Mucosa of descending colon (tissue), 3 donors: ENCODE data around the gene EFCAB12. TPM values are rescaled to one million over a fixed set of nuclear protein-coding genes. Genes with fewer than 3 reads are reported as not detected.

Experiments used
- ATAC-seq: fragments of 200-7000 bp; cut with Tn5 transposase; one replicate; pipeline ENCODE4 v1.9.1; 2020; ENCODE audit warnings: mild to moderate bottlenecking, moderate library complexity
- DNase-seq, 3 donors: peaks; one replicate each; pipeline ENCODE4 v3.0.0-alpha.2; 2020
- H3K36me3 ChIP-seq: fragments of 200-600 bp; one replicate; pipeline ENCODE4 v1.8.0; 2021; ENCODE audit warnings: low read depth, mild to moderate bottlenecking
- H3K4me1 ChIP-seq: fragments of 200-600 bp; one replicate; pipeline ENCODE4 v1.8.0; 2021; ENCODE audit warnings: low read depth, mild to moderate bottlenecking
- H3K4me3 ChIP-seq: fragments of 200-600 bp; one replicate; pipeline ENCODE4 v1.8.0; 2021; ENCODE audit warnings: mild to moderate bottlenecking
- H3K9me3 ChIP-seq: fragments of 200-600 bp; one replicate; pipeline ENCODE4 v1.8.0; 2021; ENCODE audit warnings: mild to moderate bottlenecking
- intact Hi-C, 2 donors: fragments of 100-400 bp; cut with DNase I in 1 of 2; cut with micrococcal nuclease in 1 of 2; formaldehyde crosslinking; loops; one replicate each; pipeline versions ENCODE4 v1.11.0 to v1.11.1; 2022; cut with DNase I, micrococcal nuclease
- total RNA-seq, 3 donors: library from RNA; stranded (reverse); fragmentation: NEBNext Ultra II Directional in 2 of 3; extraction: Animal tissue kit (Norgen Biotek cat#: 25700) in 2 of 3; gene quantifications; one replicate each; pipeline versions ENCODE4 v1.2.1 to v1.2.4, GENCODE V29; 2021 to 2023
- TF ChIP-seq, protein P1 (sequence below): fragments of 200-600 bp; IDR thresholded peaks from one replicate; pipeline ENCODE4 v1.8.0; 2022; ENCODE audit warnings: antibody characterized with exemption, mild to moderate bottlenecking
- donor health status: DM: no; HTN: no; CAD: no; lungs with moderate emphysema.
- donor health status: DM: no; HTN: no; CAD: no.
- donor health status: DM: no; HTN: yes; CAD: no.

The EFCAB12 gene
- total RNA-seq, 3 donors from 2014 or later = 0.38 to 0.69 (median 0.58) TPM

DNA sequence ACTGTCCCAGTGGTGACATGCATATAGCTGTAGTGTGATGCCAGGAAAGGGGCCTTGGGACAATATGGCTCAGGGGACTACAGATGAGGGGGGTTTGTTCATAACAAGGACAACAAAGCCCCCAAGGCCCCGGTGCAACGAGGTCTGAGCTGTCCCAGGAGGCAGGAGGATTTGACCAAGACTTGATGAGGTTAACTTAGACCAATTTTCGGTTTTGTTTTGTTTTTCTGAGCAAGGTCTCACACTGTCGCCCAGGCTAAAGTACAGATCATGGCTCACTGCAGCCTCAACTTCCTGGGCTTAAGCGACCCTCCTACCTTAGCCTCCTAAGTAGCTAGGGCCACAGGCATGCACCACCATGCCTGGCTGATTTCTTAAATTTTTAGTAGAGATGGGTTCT lies 23.8 kb downstream of the EFCAB12 start:
- no peak for DNase-seq
- Histone ChIP-seq H3K9me3 (no peaks in the 10 kb centered on the region), H3K4me3 (no peak overlapping the region), H3K36me3 (no peaks in the 10 kb centered on the region), H3K4me1 (no peaks in the 10 kb centered on the region)
- TF ChIP-seq, protein P1, sequence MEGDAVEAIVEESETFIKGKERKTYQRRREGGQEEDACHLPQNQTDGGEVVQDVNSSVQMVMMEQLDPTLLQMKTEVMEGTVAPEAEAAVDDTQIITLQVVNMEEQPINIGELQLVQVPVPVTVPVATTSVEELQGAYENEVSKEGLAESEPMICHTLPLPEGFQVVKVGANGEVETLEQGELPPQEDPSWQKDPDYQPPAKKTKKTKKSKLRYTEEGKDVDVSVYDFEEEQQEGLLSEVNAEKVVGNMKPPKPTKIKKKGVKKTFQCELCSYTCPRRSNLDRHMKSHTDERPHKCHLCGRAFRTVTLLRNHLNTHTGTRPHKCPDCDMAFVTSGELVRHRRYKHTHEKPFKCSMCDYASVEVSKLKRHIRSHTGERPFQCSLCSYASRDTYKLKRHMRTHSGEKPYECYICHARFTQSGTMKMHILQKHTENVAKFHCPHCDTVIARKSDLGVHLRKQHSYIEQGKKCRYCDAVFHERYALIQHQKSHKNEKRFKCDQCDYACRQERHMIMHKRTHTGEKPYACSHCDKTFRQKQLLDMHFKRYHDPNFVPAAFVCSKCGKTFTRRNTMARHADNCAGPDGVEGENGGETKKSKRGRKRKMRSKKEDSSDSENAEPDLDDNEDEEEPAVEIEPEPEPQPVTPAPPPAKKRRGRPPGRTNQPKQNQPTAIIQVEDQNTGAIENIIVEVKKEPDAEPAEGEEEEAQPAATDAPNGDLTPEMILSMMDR = no peak
- intact Hi-C loops = no loop called here
- no peak for ATAC-seq

DNA sequence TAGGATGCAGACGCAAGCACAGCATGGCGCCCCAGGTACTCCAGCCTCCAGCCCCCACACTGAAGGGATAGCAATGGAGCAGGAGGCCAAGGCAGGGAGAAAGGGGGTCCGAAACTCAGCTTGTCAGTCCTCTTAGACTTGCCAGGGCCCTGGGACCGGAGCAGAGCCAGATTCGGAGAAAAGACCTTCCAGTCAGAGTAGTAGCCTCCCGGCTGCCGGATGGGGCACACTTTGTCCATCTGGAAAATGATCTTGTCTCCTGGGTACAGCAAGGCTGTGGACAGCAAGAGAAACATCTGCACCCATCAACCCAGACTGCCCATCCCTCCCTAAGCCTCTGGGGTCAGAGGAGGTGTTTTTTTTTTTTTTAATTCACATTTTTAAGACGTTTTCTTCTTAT lies 24.3 kb downstream of the EFCAB12 start:
- intact Hi-C loops = no loop called here

DNA sequence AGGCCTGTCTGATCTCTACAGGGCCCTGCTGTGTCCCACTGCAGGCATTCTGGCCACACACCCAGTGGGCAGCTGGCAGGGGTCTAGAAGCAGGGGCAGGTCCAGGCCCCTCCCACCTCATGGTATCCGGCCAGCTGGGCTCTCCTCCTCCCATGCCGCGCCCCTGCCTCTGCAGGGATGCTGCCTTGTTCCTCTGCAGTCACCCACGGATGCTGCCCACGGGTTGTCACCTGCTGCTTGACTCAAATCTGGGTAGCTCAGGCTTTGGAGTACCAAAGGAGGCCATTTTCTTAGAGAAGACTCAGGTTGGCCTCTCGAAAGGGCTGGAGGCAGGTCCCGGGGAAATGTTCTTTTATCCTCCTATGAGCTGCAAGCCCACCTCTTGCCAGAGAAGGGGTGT lies 25.0 kb downstream of the EFCAB12 start:
- H3K4me1 ChIP-seq = peaks cover under 1% of the 10 kb centered on the region
- H3K36me3 ChIP-seq = no peaks in the 10 kb centered on the region
- TF ChIP-seq, protein P1 = no peak
- no peak for ATAC-seq
- no peak for DNase-seq
- H3K4me3 ChIP-seq = no peak overlapping the region
- H3K9me3 ChIP-seq = no peaks in the 10 kb centered on the region
- intact Hi-C loops = no loop called here

More for the DNA sequence above, 24.3 kb downstream of the EFCAB12 start:
- no peak for ATAC-seq
- Histone ChIP-seq H3K4me1 (no peaks in the 10 kb centered on the region), H3K9me3 (no peaks in the 10 kb centered on the region), H3K36me3 (no peaks in the 10 kb centered on the region), H3K4me3 (no peak overlapping the region)
- DNase-seq = no peak
- TF ChIP-seq, protein P1 = no peak

DNA sequence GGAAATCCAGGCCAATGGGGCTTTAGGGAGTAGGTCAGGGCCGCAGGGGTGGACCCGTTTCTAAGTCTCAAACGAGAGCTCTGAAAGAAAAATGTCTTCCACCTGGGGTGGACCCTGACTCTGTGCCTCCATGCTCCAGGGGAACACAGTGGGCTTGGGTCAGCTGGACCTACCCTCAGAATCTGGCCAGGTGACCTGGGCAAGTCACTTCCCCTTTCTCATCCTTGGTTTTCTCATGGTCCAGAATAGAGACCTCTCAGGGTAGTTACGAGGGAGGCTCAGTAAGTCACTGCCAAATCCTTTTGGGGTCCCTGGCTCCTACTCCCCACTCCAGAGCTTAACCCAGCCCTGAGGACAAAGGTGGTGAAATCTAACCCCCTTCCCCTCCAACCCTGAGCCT lies 25.8 kb downstream of the EFCAB12 start:
- ATAC-seq = no peak
- no peak overlapping the region for H3K4me3 ChIP-seq

GRCh38 chr3:129402210-129402609 lies 26.2 kb downstream of the EFCAB12 start:
- Histone ChIP-seq H3K9me3 (no peaks in the 10 kb centered on the region), H3K4me3 (no peak overlapping the region), H3K36me3 (no peaks in the 10 kb centered on the region), H3K4me1 (peaks cover 7% of the 10 kb centered on the region)
- intact Hi-C loops = no loop called here
- ATAC-seq = no peak
- TF ChIP-seq, protein P1 = no peak
- no peak for DNase-seq

More for the DNA sequence above, 25.8 kb downstream of the EFCAB12 start:
- TF ChIP-seq, protein P1 = no peak
- intact Hi-C loops = no loop called here
- no peak for DNase-seq
- Histone ChIP-seq H3K36me3 (no peaks in the 10 kb centered on the region), H3K9me3 (no peaks in the 10 kb centered on the region), H3K4me1 (peaks cover 7% of the 10 kb centered on the region)

DNA sequence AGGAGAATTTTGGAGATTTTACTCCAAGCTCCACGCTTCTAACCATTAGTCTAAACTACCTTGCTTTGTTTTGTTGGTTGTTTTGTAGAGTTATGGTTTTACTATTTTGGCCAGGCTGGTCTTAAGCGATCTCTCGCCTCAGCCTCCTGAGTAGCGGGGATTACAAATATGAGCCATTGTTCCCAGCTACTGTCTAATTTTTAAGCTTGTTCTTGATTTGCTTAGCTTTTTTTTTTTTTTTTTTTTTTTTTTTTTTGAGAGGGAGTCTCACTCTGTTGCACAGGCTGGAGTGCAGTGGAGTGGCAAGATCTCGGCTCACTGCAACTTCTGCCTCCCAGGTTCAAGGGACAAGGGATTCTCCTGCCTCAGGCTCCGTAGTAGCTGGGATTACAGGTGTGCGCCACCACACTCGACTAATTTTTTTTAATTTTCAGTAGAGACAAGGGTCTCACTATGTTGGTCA lies 28.5 kb downstream of the EFCAB12 start:
- DNase-seq (no peak), ATAC-seq (no peak)
- no peaks in the 10 kb centered on the region for H3K36me3 ChIP-seq
- TF ChIP-seq, protein P1 = no peak
- no peak overlapping the region for H3K4me3 ChIP-seq
- peaks cover 7% of the 10 kb centered on the region for H3K4me1 ChIP-seq
- H3K9me3 ChIP-seq = no peaks in the 10 kb centered on the region
- intact Hi-C loops = no loop called here
